T1000 (cell line): ENCODE results near the gene RAB6B.

ENCODE experiments used
- DNase-seq: peaks from one replicate; lab custom pipeline; 2025; ENCODE audit warnings: mixed read lengths; lab: John Stamatoyannopoulos, UW

Gene RAB6B

DNA sequence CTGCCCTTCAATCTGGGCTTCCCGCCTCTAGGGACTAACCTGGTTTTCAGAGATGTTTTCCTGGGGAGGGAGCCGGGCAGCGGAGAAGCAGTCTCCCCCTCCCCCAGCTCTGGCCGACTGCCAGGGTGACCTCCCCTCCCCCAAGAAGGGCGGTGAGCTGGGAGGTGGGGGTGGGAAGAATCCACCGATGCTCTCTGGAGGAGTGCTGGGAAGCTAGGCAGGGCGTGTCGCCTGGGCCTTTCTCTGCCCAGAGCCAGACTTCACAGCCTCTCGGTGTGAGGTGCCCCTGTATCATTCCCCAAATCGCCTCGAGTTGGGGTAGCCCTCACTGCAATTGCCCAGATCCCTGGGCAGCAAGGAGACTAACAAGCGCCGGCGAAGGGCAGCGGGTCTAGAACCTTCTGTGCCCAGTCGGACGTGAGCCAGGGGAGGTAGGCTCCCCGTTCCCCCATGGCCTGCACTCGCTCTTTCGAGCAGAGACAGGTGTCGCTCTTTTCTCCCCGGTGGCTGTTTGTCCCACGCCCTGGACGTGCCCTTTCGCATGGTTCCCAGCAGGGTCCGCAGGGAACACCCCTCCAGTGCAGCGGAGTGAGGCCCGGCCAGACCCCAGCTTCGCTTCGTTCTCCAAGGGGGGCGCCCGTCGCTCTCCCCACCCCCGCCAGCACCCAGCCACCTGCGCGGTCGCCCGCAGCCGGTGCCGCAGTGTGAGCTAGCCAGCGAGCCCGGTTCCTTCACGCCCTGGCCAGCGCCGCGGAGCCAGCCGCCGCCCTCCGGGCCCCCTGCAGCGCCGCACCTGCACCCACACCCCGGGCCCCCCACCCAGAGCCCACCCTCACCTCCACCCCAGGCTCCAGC is 1.1 kb downstream of the RAB6B start:
- DNase-seq: no peak

DNA sequence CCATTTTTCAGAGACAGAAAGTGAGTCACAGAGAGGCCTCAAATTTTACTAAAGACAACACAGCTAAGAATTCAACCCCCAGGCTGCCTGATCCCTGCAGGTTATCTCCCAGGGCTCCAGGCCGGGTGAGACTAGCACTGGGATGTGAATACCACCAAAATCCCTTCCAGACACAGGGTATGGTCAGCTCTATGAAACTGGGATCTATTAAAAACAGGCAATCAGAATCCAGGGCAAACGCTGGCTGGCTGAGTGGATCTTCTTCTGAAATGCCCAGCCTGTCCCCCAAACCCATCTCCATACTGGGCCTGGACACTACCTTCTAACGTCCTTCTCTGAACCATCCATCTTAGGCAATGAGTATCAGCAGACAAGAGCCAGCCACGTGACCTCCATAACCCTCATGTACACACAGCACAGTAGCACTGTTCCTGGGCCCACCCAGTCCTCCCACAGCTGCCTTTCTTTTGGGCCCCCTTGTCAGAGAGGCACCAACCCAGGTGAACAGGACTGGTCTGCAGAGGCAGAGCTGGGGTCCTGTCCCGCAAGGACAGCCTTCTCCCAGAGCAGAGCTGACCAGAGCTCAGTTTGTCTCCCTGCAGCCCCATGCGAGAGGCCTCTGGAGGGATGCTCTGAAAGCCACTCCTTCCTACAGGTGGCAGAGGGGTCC is 1.9 kb downstream of the RAB6B start:
- DNase-seq: no peak

DNA sequence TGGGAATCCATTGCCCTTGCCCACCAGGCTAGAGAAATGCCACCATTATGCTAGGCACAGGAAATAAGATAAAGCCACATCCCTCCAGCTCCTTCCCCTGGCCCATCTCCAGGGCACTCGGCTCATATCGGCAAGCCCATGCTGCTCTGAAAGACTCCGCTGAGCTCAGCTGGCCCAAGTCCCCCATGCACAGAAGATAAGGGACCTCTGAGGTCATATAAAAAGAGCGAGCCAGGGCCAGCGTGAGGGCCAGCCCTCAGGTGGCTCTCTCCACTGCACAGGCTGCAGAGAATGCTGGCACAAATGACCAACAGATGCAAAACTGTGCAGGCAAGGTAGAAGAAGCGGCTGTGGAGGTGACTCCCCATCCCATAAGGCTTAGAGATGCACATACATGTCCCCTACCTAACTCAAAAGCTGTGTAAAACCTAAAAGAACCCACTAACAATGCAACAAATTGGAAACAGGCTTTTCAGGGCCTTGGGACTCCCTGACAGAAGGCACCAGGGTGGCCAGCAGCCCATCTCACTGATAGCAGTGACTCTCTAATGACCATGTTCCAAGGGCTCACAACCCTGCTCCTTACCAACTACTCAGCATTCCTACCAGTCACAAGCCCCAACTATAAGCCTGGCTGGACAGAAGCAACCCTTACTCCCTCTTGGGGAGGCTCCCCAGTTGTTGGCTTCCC is 3.0 kb downstream of the RAB6B start:
- DNase-seq: no peak

DNA sequence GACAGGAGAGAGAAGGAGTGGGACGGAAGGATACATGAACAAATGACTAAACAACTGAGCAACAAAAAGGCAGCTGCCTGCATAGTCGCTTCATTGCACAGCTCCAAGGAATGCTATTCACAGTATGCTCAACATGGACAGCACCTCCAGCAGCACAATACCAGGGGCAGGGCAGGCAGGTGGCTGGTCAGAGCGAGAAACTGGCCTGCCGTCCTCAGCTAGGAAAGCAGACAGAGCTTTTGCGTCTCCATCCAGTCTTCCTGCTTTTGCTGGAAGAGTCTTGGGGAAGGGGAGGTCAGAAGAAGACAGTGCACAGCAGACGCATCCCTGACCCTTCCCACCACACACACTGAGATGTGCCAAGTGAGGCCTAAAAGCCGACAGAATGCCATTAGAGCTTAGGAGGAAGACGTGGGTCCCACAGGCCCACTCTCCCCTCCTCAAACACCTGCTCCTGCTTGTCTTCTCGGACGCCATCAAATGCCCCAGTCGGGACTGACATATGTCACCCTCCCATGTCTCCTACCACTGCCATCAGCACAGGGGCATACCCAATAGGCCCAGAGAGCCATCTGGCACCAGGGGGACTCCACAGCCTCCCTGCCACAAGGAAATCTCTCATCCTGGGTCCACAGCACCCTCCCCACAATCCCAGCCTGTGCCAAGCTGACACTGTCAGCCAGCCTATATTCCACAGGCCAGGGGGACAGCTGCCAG is 3.9 kb downstream of the RAB6B start:
- no peak for DNase-seq

DNA sequence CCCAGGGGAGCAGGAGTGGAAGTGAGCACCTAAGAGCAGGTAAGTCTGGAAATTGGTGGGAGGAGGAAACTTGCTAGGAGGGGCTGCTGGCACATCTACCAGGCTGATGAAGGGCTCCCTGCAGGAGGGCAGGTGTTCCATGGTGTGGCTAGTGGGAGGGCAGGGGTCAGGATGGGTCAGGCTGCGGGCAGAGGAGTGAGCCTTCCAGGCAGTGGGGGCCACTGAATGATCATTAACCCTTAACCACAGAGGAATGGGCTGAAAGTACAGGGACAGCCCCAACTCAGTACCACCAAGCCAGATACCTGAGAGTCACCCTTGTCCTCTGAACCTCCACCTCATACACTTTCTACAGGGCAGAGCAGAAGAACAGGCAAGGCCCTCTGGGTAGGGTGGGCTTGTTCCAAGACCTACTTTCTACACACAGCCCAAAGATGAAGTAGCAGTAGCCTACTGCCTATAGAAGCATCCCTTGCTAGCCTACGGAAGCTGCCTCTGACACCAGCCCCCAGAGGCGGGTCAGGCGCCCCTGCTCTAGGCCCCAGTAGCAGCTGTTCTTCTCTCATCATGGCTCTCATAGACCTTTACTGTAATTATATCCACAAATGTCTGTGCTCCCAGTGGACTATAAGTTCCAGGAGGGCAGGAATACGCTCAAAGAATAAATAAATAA is 4.6 kb downstream of the RAB6B start:
- no peak for DNase-seq

DNA sequence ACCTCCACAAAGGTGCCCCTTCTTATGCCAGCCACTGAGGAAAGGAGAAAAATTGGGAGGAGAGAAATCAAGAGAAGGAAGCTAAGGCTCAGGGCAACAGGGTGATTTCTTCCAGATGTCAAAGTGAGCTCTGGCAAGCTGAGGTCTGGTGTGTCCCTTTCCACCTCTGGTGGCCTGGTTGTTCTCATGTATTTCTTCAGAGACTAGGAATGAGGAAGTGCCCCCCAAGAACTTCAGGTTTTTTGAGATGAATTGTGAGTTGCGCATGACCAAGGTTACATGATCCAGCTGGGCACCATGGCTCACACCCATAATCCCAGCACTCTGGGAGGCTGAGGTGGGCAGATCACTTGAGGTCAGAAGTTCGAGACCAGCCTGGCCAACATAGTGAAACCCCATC is 5.6 kb downstream of the RAB6B start:
- DNase-seq: no peak

DNA sequence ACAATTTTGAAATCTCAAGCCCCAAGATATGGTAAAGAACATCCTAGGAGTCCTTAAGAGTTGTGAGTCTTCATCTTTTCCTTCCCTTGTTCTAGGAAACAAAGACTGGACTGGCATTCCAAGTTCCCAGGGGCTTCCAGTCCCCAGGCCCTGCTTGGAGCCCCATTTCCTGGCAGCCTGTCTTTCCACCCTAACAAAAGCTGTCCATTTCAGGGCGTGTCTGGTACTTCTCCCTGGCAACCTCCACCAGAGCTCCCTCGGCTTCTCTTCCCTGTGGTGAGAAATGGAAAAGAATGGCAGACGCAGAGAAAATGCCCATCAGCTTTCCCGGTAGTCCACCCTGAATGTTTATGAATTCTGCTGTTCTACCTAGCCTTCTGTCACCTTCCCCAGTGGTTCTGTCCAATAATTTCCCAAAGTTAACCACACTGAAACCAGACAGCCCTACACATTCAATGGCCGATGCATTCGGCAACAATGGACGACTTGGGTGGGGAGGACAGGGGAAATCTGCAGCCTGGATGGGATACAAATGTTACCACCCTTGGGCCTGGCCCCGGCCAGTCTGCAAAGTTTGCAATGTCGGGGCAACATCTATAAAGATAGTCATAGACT is 6.8 kb downstream of the RAB6B start:
- no peak for DNase-seq

DNA sequence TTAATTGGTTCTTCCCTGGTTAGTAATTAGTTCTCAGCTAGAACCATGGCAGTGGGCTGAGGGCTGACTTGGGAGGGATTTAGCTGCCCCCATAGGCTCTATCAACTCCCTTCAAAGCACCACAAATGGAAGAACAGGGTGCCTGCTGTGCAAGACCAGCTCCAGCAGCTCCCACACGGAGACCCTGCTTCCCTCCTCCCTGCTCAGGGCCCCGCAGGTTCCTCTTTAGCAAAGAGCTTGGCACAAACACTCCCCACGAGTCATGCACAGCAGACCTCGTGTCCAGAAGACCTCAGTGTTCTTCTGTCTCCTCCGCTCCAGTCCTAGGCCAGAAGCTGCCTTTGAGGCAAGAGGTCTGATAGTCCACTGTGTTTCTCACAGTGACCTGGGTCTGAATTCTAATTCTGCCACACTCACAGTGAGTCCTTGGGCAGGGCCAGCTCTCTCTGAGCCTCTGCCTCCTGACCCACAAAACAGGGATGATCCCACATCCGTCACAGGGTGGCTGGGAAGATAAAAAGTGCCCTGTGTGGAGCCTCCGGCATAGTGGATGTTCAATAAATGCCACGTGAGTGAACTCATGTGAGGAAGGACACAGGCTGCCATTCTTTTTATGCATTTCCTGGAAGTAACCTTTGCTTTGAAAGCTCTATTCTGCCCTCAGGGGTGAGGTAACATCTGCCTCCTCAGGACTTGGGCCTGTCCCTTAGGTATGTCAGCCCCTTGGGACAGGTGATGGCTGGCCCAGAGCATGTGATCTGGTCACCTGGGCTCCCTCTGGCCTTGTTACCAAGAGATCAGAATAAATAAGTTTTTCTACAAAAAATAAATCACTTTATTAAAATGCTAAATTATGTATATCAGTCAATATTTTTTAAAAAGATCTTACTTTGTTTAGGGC is 7.6 kb downstream of the RAB6B start:
- no peak for DNase-seq

DNA sequence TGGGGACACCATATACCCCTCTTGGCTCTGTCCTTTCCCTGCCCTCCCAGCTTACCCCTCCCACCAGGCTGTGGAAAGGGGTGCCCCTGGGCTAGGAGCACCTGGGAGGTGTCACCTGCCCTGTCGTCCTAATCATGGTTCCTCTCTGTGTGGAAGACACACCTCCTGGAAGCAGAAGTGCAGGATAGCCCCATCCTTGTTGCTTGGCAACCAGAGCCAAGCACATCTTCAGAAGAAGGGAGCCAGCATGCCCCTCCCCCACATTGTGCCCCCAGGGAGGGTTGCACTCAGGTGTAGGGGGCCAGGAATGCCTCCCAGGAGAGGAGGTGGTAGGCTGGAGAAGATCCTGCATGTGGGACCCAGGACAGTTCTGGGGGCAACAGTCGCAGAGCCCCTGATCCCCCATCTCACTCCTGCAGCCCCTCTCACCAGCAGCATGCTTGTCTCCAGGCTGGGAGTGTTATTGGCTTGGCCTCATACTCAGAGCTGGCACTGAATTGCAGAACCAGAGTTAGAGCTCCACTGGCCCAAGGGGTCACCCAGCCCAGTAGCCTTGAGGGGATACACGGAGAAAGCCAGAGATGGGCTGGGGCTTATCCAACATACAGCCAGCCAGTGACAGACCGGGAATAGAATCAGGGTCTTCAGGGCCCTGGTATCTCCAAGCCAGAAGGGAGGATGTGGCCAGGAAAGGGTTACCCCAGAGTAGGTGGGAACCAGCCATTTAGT is 8.4 kb downstream of the RAB6B start:
- DNase-seq: no peak

DNA sequence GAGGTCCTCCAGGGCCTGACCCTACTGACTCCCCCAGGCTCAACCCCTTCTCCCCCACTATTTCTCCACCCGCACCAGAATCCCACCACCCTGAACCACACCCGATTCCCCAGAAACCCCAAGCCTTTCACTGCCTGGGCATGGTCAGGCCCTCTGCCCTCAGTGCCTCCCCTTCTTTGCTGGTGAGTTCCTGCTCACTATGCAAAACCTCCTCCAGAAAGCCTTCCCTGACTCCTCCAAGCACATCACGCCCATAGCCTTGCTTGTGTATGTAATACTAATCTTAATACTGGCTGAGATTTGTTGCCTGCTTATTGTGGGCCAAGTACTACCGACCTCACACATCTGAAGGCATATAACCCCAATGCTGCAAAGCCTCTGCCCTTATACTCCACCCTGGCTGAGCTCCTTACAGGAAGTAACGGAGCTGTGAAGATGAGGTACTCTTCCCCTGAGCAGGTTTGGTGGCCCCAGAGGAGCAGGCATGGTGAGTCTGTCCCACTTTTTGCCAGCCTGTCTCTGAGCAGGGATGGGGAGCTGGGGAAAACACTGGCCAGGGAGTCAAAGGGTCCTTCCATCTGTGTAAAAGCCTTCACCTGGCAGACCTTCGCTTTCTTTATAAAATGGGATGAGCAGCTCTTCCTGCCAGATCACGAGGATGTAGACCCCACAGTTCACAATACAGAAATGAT is 9.5 kb downstream of the RAB6B start:
- no peak for DNase-seq

DNA sequence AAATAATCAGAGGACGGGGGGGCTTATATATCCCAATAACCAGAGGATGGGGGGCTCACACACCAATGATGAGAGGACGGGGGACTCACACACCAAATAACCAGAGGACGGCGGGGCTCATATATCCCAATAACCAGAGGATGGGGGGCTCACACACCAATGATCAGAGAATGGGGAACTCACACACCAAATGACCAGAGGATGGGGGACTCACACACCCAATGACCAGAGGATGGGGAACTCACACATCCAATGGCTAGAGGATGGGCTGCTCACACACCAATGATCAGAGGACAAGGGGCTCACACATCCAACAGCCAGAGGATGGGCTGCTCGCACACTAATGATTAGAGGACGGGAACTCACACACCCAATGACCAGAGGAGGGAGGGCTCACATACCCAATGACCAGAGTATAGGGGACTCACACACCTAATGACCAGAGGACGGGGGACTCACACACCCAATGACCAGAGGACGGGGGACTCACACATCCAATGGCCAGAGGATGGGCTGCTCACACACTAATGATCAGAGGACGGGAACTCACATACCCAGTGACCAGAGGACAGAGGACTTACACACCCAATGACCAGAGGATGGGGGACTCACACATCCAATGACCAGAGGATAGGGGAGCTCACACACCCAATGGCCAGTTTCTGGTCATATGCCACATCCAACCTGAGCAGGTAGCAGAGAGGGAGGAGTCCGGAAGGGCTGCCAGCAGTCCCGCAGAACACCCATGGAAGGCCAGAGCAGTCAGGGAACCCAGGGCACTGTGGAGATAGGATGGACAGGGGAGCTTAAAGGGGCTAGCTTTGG is 10.6 kb downstream of the RAB6B start:
- DNase-seq: no peak

DNA sequence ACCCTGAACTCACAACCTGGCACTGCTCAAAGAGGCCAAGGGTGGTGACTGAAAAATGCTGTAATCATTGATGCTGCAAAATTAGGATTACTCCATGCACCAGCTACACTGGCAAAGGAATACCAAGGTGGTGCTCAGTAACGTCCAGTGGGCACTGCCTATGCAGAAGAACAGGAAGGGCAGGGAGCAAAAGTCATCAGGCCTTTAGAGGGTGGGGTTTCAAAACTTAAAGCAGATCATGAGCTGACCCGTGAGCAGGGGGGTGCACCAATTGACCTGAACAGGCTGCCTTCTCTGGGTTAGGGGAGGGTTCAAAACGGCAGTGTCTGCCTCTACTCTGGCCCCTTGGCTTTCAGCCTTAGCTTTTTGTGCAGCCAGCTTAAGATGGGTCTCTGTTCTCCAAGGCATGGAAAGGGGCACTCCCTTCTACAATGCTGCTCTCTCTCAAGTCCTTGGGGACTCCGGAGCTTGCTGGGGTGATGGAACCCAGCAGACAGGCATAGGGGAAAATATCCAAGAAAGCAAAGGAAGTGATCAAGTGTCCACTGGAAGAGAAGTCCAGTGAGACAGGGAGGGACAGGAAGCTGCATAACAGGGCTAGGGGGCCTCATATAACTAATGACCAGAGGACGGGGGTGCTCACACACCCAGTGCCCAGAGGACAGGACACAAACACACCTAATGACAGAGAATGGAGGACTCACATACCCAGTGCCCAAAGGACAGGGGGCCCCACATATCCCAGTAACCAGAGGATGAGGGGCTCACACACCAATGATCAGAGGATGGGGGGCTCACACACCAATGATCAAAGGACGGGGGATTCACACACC is 11.4 kb downstream of the RAB6B start:
- DNase-seq: no peak

DNA sequence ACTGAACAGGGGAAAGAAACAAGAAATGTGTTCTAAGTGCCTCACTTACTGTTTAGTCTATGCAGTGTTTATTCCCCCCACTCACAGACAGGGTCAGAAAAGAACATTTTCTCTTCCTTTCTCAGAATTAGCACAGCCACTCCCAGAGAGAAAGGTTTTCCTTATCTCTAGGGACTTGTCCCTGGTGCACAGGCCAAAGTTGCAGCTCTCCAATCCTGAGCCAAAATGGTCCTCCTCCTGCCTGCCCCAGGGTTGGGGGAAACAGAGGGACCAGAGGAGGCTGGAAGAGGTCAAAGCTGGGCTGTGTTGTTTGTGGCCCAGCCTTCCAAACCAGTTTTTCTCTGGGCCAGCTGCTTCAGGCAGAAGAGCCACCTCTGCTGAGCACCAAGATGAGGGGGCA is 12.0 kb downstream of the RAB6B start:
- no peak for DNase-seq

DNA sequence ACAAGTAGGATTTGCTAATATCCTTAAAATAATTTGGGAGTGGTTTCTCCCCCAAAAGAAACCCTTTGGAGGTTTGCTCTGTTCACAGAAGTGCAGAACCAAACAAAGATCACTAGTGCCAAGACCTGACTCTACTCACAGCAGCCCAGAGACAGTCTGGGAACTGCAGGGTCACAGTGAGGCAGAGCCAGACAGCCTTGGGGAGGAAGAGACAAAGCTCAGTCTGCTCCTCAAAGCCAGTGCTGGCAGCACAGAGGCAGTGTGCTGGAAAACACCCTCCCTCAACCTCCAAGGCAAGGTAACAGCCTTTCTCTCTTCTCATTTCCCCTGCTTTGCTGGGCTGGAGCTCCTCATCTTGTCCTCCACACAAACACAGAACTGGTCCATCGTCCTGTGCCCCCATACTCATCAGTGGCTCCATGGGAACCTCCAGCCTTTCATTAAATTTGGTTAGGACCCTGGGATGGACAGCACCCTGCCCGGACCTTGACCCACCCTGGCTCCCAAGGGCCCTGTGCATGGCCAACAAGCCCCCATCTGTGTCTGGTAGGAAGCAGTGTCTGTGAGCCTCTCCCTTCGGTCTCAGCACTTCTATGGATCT is 12.6 kb downstream of the RAB6B start:
- no peak for DNase-seq

DNA sequence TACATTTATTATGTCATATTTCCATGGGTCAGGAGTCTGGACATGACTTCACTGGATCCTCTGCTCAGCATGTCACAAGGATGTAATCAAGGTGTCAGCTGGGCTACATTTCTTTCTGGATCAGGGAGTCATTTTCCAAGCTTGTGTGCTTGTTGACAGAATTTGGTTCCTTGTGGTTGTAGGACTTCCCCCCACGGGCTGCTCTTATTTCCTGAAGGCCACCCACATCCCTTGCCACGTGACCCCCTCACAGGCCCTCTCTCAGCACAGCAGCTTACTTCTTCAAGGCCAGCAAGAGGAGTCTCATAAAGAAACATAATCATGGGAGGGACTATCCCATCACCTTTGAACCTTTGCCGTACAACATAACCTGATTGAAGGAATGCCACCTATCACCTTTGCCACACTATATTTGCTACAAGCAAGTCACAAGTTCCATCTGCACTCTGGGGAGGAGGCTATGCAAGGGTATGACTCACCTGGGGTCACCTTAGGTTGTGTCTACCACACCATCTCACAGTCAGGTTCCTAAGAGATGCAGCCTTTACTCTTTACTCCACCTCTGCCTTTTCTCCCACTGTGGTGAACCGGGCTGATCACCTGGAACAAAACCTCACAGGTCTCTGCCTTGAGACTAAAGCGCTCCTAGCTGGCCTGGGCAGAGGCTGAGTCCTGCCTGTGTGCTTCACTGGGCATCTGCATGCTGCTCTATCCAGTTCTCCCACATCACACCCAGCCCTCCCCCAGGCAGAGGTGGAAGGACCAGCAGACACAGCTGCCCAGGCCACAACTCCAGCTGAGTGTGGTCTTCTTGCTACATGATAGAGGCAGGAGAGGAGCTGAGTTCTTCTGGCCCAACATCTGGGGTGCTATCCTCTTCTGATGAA is 13.5 kb downstream of the RAB6B start:
- DNase-seq: no peak

DNA sequence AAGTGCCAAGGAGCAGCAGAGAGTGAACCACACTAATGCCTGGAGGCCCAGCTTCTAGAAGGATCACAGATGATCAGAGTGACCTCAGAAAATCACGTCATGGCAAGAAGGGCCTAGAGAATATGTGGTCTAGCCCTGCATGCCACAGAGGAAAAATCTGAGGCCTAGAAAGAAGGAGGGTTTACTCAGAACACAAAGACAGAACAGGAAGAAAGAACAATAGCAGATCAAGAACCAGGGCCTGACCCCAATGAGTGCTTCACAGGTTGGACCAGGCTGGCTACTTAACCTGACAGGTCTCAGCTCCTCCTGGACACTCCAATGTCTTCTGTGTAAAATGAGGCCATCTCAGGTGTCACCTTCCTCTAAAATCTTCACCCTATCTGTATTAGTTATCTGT is 14.2 kb downstream of the RAB6B start:
- no peak for DNase-seq
